WI38 (cell line): ENCODE data around the gene KRT81.
"Not testable (repeated sequence)": the region's sequence is repeated elsewhere in the genome, so short reads cannot be mapped to it uniquely, and the experiment has no call there.

ENCODE experiments used
- H3K4me3 ChIP-seq: 2 replicates; pipeline ENCODE4 v1.5.1; 2011; ENCODE audit warnings: low read depth, mild to moderate bottlenecking, control low read depth, low read length
- TF ChIP-seq, protein P1 (sequence below): IDR thresholded peaks from 2 replicates; pipeline ENCODE4 v1.5.1; 2012; ENCODE audit warnings: low read depth, mild to moderate bottlenecking, control low read depth, low read length

Gene KRT81

DNA sequence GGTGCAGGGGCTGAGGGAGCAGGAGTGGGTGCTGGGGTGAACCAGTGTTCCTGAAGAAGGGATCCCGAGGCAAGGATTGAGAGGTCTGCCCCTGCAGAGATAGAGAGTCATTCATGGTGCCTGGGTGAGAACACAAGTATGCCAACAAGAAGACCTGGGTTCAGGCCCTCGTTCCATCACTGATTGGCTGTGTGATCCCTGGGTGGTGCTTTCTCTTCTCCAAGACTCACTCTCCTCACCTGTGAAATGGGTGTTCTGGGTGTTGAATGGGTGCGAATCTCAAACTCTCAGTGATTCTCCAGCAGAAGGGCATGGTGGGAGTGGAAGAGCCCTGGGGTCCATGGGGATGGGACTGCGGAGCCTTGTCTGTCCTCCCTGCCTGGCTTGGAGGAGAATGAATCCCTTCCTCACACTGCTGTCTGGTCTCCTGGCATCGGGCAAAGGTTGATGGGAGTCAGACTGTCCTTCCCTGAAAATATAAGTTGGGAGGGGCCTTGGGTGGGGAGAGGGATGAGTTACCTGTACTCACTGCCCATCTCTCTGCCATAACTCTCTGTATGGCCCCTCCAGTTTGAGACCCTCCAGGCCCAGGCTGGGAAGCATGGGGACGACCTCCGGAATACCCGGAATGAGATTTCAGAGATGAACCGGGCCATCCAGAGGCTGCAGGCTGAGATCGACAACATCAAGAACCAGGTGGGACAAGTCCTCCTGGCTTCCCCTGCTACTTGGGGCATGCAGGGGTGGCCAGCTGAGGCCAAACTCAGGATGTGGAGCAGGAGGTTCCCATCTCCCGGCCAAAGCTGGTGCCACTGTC, 48.7 kb downstream of the KRT81 start:
- H3K4me3 ChIP-seq = no peak overlapping the region
- TF ChIP-seq, protein P1, sequence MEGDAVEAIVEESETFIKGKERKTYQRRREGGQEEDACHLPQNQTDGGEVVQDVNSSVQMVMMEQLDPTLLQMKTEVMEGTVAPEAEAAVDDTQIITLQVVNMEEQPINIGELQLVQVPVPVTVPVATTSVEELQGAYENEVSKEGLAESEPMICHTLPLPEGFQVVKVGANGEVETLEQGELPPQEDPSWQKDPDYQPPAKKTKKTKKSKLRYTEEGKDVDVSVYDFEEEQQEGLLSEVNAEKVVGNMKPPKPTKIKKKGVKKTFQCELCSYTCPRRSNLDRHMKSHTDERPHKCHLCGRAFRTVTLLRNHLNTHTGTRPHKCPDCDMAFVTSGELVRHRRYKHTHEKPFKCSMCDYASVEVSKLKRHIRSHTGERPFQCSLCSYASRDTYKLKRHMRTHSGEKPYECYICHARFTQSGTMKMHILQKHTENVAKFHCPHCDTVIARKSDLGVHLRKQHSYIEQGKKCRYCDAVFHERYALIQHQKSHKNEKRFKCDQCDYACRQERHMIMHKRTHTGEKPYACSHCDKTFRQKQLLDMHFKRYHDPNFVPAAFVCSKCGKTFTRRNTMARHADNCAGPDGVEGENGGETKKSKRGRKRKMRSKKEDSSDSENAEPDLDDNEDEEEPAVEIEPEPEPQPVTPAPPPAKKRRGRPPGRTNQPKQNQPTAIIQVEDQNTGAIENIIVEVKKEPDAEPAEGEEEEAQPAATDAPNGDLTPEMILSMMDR = no peak

DNA sequence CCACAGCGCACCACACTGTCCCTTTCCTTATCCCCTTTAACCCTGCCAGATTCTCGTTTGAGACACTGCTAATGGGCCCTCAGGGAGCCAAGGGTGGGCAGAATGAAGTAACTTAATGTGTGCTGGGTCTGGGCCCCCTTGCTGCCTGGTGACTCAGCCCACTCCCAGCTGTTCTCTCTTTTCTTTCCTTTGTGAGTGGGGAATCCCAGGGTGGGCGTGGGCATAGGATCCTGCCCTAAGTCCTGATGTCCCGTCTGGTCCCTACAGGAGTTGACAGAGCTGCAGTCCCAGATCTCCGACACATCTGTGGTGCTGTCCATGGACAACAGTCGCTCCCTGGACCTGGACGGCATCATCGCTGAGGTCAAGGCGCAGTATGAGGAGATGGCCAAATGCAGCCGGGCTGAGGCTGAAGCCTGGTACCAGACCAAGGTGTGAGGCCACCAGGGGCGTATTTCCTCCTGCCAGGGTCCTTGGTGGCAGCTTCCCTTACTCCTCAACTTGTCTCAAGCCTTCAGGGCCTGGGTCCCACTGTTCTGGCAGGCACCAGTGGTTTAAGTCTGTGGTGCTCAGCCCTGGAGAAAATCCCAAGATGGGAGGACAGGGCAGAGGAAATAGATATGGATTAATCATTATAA, 50.0 kb downstream of the KRT81 start:
- no peak overlapping the region for H3K4me3 ChIP-seq
- TF ChIP-seq, protein P1 = no peak

DNA sequence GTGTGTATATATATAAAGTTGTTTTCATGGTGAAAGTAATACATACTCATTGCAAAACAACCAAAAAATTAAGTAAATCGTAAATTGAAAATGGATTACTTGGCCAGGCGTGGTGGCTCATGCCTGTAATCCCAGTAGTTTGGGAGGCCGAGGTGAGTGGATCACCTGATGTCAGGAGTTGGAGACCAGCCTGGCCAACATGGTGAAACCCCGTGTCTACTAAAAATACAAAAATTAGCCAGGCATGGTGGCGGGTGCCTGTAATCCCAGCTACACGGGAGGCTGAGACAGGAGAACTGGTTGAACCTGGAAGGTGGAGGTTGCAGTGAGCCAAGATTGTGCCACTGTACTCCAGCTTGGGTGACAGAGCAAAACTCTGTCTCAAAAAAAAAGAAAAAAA, 51.1 kb downstream of the KRT81 start:
- H3K4me3 ChIP-seq = not testable (repeated sequence)

DNA sequence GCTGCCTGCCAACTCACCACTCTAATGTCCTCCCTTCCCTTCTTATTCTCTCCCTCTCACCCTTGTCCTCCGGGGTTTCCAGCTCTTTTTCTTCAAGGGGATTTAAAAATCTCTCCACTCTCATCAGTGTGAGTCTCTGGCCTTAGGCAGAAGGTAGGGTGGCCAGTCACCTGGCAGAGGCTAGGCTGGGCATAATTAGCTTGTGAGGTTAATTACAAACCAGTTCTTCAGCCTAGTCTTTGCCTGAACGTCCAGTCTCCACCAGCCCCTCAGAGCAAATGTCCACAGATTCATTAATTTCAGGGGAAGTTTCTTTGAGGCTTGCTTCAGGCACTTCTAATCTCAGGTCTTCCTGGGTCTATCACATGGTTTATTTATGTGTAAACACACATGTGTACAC, 51.6 kb downstream of the KRT81 start:
- no peak overlapping the region for H3K4me3 ChIP-seq
- TF ChIP-seq, protein P1 = no peak

DNA sequence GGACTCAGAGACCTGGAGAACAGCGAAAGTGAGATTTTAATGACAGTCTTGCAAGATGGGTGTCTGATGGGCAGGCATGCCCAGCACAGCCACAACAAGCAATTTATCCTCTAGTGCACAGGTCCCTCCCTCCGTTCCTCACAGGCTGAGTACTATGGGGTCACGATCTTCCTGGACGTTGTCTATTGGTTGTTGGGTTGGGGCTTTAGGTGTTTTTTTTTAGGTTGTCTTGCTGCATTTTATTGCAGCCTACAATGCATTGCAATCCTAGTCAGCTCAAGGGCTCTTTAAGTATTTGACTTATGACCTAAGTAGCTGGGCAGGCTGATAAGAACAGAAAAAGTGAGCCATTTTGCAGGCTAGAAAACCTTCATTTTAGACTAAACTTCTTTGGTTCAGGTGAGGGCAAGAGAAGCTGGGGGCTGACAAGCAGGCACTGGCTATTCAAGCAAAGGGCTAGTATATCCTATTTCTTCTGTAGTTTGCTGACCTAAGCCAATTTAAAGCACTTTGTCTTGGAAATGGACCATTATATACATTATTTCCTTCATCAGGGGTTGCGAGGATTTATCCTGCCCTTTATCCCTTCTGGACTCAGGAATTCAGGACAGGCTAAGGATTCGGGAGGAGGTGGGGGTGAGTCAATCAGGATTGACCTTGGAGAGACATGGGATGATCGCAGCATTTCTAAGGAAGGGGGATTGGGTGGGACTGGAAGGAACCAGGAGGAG, 52.3 kb downstream of the KRT81 start:
- no peak overlapping the region for H3K4me3 ChIP-seq
- TF ChIP-seq, protein P1 = no peak

DNA sequence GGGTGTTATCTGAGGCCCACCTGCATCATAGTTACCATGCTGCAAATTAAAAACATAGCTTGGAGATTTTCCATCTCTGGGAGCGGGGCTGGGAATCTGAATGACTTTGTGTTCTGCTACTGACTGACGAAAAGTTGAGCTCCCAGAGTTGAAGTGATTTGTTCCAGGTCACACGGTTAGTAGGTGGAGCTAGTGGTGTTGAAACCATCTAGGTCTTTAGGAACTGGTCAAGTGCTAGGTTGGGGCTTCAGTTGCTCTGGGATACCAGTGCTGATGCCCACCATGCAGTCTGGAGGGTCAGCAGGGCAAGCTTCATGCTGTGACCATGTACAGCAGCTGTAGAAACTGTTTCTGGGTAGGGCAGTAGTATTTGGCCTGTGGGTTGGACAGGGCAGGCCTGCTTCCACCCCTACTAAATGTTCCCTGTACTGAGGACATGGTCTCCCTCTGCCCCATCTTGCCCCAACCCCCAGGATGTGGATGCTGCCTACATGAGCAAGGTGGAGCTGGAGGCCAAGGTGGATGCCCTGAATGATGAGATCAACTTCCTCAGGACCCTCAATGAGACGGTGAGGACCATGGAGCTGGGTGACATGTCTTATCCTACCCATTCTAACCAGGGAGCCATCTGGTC, 53.0 kb downstream of the KRT81 start:
- no peak overlapping the region for H3K4me3 ChIP-seq

More for the DNA sequence above, 53.0 kb downstream of the KRT81 start:
- TF ChIP-seq, protein P1 = no peak
